ENCODE data around the gene TRMT112.
A peak's percentile ranks its signal among the peaks of the same experiment; 100 is the strongest.
"Not testable (repeated sequence)": the region's sequence is repeated elsewhere in the genome, so short reads cannot be mapped to it uniquely, and the experiment has no call there.

Gene TRMT112

GRCh38 chr11:64327993-64328392 lies 10.6 kb upstream of the TRMT112 start:
- DNase-seq: no peak

DNA sequence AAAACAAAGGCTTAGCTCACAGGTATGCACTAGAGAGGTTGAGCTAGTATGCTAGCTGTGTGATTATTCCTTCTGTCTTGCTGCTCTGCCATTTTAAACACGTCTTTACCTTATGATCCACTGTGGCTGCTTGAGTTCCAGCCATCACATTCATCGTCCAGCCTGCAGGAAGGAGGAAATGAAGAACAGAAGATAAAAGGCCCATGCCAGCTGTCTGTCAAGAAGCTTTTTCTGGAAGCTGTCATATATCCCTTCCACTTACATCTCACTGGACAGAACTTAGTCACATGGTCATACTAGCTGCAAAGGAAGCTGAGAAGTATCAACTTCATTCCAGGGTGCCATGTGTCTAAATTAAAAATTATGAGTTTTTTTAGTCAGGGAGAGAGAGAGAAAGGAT lies 10.0 kb upstream of the TRMT112 start:
- DNase-seq: no peak

DNA sequence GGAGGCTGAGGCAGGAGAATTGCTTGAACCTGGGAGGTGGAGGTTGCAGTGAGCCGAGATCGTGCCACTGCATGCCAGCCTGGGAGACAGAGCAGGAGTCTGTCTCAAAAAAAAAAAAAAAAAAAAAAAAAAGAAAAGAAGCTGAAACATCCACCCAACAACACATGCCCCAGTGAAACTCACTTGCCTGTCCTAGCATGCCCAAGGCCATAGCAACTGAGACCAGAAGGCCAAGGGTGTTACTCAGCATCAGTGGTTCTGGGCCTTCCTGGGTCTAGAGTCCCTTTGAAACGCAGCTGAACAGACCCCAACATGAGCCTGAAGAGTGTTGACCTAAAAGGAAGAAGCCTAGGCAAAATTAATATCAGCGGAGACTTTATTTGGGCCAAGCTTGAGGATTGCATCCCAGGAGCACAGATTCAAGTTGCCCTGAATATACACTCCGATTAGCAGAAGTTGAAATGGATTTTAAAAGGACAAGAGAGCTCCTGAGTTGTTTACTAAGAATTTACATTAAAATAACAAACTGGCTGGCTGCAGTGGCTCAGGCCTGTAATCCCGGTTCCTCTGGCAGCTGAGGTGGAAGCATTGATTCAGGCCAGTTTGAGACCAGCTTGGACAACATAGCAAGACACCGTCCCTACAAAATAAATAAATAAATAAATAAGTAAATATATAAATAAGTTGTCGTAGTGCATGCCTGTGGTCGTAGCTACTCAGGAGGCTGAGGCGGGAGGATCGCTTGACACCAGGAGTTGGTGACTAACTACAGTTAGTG lies 7.5 kb upstream of the TRMT112 start:
- DNase-seq: no peak

DNA sequence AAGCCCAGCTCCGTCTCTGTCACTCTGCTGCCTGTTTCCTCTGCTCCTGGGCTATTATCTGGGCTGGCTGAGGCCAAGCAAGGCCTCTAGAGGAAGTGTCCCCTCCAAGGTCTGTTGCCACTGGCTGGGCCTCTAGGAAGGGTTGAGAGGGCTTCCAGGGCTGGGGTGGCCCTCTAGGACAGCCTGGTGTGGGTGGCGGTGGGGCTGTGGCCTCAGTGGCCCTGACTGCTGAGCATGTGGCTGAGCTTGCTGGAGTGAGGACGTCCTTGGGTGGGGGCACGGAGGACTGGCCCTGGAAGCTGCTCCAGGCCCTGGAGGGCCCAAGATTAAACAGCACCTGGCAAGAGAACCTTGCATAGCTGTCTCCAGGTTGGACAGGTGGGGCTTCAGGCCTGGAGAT lies 6.6 kb upstream of the TRMT112 start:
- DNase-seq: not testable (repeated sequence)

GRCh38 chr11:64323373-64323772 lies 6.0 kb upstream of the TRMT112 start:
- no peak for DNase-seq

DNA sequence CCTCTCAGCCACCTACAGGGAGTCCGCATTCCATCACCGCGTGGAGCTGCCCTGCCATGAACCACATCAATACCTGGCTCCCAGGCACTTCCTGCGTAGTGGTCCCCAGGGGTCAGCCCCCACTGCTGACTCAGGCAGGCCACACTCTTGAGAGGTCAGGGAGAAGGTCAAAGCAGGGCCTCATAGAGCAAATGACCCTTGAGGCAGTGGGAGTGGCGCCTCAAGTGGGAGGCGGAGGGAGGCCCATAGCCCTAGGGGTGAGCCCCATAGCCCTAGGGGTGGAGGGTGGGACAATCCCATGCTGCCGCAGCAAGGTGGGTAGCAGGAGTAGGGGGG lies 5.5 kb upstream of the TRMT112 start:
- no peak for DNase-seq

DNA sequence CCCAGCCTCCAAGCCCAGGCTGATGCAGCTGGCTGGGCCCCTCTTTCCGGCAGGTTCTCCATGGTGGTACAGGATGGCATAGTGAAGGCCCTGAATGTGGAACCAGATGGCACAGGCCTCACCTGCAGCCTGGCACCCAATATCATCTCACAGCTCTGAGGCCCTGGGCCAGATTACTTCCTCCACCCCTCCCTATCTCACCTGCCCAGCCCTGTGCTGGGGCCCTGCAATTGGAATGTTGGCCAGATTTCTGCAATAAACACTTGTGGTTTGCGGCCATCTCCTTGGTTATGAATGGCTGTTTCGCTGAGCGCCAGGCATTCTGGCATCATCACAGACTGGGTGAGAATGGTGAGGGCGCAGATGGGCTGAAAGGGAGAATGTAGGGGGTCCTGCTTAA lies 4.2 kb upstream of the TRMT112 start:
- DNase-seq: no peak

DNA sequence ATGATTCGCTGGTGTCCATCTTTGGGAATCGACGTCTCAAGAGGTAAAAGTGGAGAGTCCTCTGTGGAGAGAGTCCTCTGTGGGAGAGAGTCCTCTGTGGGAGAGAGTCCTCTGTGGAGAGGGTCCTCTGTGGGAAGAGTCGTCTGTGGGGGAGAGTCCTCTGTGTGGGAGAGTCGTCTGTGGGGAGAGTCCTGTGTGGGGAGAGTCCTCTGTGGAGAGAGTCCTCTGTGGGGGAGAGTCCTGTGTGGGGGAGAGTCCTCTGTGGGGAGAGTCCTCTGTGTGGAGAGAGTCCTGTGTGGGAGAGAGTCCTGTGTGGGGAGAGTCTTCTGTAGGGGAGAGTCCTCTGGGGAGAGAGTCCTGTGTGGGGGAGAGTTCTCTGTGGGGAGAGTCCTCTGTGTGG lies 3.7 kb upstream of the TRMT112 start:
- DNase-seq: no peak

DNA sequence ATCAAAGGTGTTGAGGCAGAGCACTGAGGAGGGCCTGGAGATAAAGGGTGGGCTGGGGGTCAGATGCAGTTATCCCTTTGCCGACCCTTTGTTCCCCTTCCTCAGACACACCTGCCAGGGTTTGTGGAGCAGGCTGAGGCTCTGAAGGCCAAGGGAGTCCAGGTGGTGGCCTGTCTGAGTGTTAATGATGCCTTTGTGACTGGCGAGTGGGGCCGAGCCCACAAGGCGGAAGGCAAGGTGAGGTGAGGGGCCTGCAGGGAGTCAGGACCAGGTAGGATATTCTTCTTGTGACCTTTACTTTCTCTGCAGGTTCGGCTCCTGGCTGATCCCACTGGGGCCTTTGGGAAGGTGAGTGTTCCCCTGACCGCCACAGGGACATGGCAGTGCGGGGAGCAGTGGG lies 3.2 kb upstream of the TRMT112 start:
- no peak for DNase-seq

- DNase-seq: no peak
These were observed 1.7 kb upstream of the TRMT112 start for GRCh38 chr11:64318766-64319761.

DNA sequence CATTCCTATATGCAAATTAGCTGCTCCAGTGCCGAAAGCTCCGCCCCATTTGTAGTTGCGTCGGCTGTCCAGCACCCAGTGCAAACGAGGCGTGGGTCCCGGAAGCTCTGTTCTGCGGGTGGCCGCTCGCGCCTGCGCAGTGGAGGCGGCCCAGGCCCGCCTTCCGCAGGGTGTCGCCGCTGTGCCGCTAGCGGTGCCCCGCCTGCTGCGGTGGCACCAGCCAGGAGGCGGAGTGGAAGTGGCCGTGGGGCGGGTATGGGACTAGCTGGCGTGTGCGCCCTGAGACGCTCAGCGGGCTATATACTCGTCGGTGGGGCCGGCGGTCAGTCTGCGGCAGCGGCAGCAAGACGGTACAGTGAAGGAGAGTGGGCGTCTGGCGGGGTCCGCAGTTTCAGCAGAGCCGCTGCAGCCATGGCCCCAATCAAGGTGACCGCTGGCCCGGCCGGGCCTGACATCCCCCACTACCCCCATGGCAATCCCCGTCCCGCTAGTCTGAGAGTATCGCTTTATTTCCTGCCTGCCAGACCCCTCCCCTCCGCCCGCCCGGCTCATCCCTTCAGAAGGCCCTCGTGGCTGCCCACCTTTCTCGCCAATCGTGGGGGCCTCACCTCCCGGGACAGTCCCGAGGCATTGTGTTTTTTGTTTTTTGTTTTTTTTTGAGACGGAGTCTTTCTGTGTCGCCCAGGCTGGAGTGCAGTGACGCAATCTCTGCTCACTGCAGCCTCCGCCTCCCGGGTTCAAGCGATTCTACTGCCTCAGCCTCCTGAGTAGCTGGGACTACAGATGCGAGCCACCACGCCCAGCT lies 804 bp upstream of the TRMT112 start, which contains the start of gene PRDX5:
PRDX5 (plus strand) TSS at position 161 of the 805 bp plus-strand sequence; CDS start at position 256, 95 bp downstream.
- DNase-seq: peak; percentile 92

GRCh38 chr11:64316672-64317324 lies 561 bp downstream of the TRMT112 start:
- DNase-seq: peak; percentile 41

DNA sequence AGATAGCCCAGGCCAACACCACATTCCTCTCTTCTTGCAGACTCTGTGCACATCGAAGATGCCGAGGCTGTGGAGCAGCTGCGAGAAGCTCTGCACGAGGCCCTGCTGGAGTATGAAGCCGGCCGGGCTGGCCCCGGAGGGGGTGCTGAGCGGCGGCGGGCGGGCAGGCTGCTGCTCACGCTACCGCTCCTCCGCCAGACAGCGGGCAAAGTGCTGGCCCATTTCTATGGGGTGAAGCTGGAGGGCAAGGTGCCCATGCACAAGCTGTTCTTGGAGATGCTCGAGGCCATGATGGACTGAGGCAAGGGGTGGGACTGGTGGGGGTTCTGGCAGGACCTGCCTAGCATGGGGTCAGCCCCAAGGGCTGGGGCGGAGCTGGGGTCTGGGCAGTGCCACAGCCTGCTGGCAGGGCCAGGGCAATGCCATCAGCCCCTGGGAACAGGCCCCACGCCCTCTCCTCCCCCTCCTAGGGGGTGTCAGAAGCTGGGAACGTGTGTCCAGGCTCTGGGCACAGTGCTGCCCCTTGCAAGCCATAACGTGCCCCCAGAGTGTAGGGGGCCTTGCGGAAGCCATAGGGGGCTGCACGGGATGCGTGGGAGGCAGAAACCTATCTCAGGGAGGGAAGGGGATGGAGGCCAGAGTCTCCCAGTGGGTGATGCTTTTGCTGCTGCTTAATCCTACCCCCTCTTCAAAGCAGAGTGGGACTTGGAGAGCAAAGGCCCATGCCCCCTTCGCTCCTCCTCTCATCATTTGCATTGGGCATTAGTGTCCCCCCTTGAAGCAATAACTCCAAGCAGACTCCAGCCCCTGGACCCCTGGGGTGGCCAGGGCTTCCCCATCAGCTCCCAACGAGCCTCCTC lies 1.5 kb downstream of the TRMT112 start:
- not testable (repeated sequence) for DNase-seq

DNA sequence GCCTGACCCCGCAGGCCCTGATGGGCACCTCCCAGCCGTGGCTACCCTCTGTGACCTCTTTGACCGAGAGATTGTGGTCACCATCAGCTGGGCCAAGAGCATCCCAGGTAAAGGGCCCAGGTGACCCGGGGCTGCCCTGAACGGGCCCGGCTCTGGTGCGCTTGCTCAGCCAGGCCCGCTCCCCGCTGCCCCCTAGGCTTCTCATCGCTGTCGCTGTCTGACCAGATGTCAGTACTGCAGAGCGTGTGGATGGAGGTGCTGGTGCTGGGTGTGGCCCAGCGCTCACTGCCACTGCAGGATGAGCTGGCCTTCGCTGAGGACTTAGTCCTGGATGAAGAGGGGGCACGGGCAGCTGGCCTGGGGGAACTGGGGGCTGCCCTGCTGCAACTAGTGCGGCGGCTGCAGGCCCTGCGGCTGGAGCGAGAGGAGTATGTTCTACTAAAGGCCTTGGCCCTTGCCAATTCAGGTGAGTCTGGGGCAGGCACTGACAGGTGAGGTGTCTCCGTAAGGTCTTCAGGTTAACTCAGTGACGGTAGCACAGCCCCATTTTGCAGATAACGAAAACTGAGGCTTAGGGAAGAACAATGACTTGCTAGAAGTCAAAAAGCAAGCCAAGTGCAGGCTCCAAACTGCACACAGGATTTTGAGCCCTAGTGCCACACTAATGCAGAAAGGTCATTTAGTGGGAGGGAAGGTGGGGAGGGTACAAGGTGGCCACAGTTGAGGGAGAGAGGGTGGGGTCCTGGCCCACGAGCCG lies 2.4 kb downstream of the TRMT112 start:
- DNase-seq: no peak

DNA sequence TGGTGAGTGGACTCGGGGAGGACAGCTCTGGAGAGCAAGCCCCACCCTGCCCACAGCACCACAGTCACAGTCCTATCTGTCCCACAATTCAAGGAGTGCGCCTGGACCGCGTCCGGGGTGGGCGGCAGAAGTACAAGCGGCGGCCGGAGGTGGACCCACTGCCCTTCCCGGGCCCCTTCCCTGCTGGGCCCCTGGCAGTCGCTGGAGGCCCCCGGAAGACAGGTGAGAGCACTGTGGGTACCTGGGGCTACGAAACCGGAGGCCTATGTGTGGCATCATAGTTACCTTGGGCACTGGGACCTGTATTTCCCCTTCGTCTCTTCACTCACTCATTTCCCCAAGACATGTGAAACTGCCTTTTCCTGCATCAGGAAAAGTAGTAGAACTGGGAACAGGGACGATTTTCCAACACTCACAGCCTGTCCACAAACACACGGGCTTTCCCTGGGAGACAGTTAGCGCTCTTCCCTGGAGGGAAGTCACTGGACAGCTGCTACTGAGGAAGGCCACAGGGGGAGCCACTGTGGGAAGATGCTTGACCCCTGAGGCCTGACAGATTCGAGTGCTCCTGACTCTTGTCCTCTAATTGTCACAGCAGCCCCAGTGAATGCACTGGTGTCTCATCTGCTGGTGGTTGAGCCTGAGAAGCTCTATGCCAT lies 3.1 kb downstream of the TRMT112 start:
- no peak for DNase-seq

GRCh38 chr11:64313491-64314145 lies 3.7 kb downstream of the TRMT112 start:
- DNase-seq: no peak

GRCh38 chr11:64312947-64313346 lies 4.4 kb downstream of the TRMT112 start:
- DNase-seq: no peak

- not testable (repeated sequence) for DNase-seq
These were observed 9.6 kb downstream of the TRMT112 start for GRCh38 chr11:64307795-64308194.

- DNase-seq: no peak
These were observed 10.3 kb downstream of the TRMT112 start for GRCh38 chr11:64306876-64307622.

Measured in activated CD4-positive, alpha-beta T cell treated with anti-CD3 and anti-CD28 coated beads, Interleukin-2, amount 50 U/mL, for 1 hour (primary cell).